Stomach (tissue), 9 donors: ENCODE data around the gene TP73. TPM values are rescaled to one million over a fixed set of nuclear protein-coding genes. Genes with fewer than 3 reads are reported as not detected.

Source experiments
- DNase-seq, 2 donors: peaks; one replicate each; pipeline versions ENCODE4 v3.0.0 to v3.0.0-alpha.2; 2013 to 2019
- H3K27ac ChIP-seq, 5 donors: fragments of 200-600 bp in 4 of 5; sonication (generic) in 4 of 5; one replicate each; pipeline ENCODE4 v1.5.1; 2013 to 2019; ENCODE audit warnings: mild to moderate bottlenecking in 1 of 5, moderate library complexity in 1 of 5
- H3K27me3 ChIP-seq, 3 donors: fragments of 200-600 bp; sonication (generic); one replicate each; pipeline ENCODE4 v1.5.1; 2017 to 2019; ENCODE audit warnings: mixed run types in 1 of 3
- H3K36me3 ChIP-seq, 4 donors: fragments of 200-600 bp; sonication (generic); 1 replicate in 3 of 4; 2 replicates in 1 of 4; pipeline ENCODE4 v1.5.1; 2016 to 2019
- H3K4me1 ChIP-seq, 4 donors: fragments of 200-600 bp; sonication (generic); one replicate each; pipeline ENCODE4 v1.5.1; 2016 to 2019
- H3K4me3 ChIP-seq, 4 donors: fragments of 200-600 bp; sonication (generic) in 3 of 4; one replicate each; pipeline ENCODE4 v1.5.1; 2016 to 2019; ENCODE audit warnings: mild to moderate bottlenecking in 1 of 4
- H3K9me3 ChIP-seq, 4 donors: fragments of 200-600 bp; sonication (generic); one replicate each; pipeline ENCODE4 v1.5.1; 2016 to 2019
- CTCF ChIP-seq, 7 experiments: fragments of 450-650 bp in 4 of 7; fragments of 200-600 bp in 3 of 7; sonication (generic) in 3 of 7; IDR thresholded peaks; one replicate each; pipeline ENCODE4 v1.5.1; 2016 to 2019; ENCODE audit warnings: antibody characterized with exemption in 7 of 7, control low read depth in 2 of 7, mild to moderate bottlenecking in 1 of 7
- EP300 ChIP-seq: sonication (generic); formaldehyde crosslinking; IDR thresholded peaks from one replicate; pipeline ENCODE4 v1.6.1; 2017; ENCODE audit warnings: antibody characterized with exemption
- POLR2A ChIP-seq, 4 donors: fragments of 450-650 bp; IDR thresholded peaks; one replicate each; pipeline ENCODE4 v1.6.1; 2016; ENCODE audit warnings: antibody characterized with exemption in 4 of 4, control low read depth in 2 of 4, mild to moderate bottlenecking in 1 of 4, moderate library complexity in 1 of 4
- POLR2AphosphoS5 ChIP-seq, 3 donors: sonication (generic); formaldehyde crosslinking; IDR thresholded peaks; one replicate each; pipeline ENCODE4 v1.6.1; 2016; ENCODE audit warnings: antibody characterized with exemption in 3 of 3
- WGBS, 5 donors: extraction: QIAGEN DNeasy Blood & Tissue Kit in 3 of 5; methylation state at CpG; one replicate each; pipeline versions ENCODE4 v1.1.5 to v1.1.7; 2013 to 2018; 5-methylcytosine and 5-hydroxymethylcytosine counted together
- intact Hi-C: fragments of 100-400 bp; cut with DNase I; formaldehyde crosslinking; loops from one replicate; pipeline ENCODE4 v1.15.1; 2023; ENCODE audit warnings: low total_unique reads
- polyA plus RNA-seq, 3 donors: library from polyadenylated mRNA; stranded (reverse); fragments of 200-250 nt; gene quantifications; one replicate each; pipeline ENCODE4 v1.2.3, GENCODE V29; 2013
- total RNA-seq, 5 donors: library from RNA; depleted of rRNA; stranded (reverse); fragments of >200 nt; gene quantifications; one replicate each; pipeline versions ENCODE4 v1.1.0 to v1.2.3, GENCODE V29; 2014 to 2016
- donor health status: healthy with polysubstance abuse.
- donor health status: Bipolar disorder and iron deficiency.
- donor health status: healthy.

Gene TP73
- total and polyA plus RNA-seq, 8 donors: 0.25 to 9.8 (median 1.4) TPM; not detected in 4

- no peak overlapping the region for H3K4me3 ChIP-seq
- intact Hi-C loops: no loop called here
- peaks cover 27 to 92% (median 92%) of the 10 kb centered on the region in 4 donors for H3K36me3 ChIP-seq
- no peak for DNase-seq
- no peaks in the 10 kb centered on the region for H3K9me3 ChIP-seq
- whole genome bisulfite sequencing, 5 donors: 90 to 95% (median 95%) methylated on average over 10 to 23 of the region's 23 CpGs
- H3K27ac ChIP-seq: no peak overlapping the region
- H3K27me3 ChIP-seq: no peaks in the 10 kb centered on the region
- no peaks in the 10 kb centered on the region for H3K4me1 ChIP-seq
- no peak for TF ChIP-seq POLR2A (IDR thresholded peaks at IDR 0.05)
- TF ChIP-seq CTCF (IDR thresholded peaks at IDR 0.05): no peak
- TF ChIP-seq POLR2AphosphoS5 (IDR thresholded peaks at IDR 0.05): no peak
- TF ChIP-seq EP300: no peak
Measured at GRCh38 chr1:3639397-3639911, 12.9 kb upstream of the TP73 start.

DNA sequence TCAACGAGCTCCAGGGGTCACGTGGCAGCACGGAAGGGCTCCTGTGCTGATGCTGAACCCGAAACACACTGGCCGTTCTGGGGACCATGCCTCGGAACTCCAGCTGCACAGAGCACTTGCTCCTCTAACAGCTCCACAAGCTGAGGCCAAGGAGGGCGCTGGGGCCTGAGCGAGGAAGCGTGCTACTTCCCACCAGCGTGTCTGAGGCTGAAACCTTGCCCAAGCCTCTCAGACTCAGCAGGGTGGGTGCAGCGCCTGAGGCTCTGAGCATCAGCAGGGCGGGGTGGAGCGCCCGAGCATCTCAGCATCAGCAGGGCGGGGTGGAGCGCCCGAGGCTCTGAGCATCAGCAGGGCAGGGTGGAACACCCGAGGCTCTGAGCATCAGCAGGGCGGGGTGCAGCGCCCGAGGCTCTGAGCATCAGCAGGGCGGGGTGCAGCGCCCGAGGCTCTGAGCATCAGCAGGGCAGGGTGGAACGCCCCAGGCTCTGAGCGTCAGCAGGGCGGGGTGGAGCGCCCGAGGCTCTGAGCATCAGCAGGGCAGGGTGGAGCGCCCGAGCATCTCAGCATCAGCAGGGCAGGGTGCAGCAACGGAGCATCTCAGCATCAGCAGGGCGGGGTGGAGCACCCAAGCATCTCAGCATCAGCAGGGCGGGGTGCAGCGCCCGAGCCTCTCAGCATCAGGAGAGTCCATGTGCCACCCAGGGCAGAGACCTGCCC lies 12.0 kb upstream of the TP73 start:
- no peak for DNase-seq
- no peaks in the 10 kb centered on the region for H3K27me3 ChIP-seq
- intact Hi-C loops: no loop called here
- H3K4me1 ChIP-seq: no peaks in the 10 kb centered on the region
- H3K27ac ChIP-seq: no peak overlapping the region
- 83 to 94% (median 88%) methylated on average over 7 to 36 of the region's 36 CpGs for whole genome bisulfite sequencing, 5 donors
- TF ChIP-seq POLR2AphosphoS5 (IDR thresholded peaks at IDR 0.05) (no peak), POLR2A (IDR thresholded peaks at IDR 0.05) (no peak), EP300 (no peak), CTCF (IDR thresholded peaks at IDR 0.05) (no peak)
- peaks cover 20 to 92% (median 92%) of the 10 kb centered on the region in 4 donors for H3K36me3 ChIP-seq
- no peak overlapping the region for H3K4me3 ChIP-seq
- H3K9me3 ChIP-seq: no peaks in the 10 kb centered on the region

DNA sequence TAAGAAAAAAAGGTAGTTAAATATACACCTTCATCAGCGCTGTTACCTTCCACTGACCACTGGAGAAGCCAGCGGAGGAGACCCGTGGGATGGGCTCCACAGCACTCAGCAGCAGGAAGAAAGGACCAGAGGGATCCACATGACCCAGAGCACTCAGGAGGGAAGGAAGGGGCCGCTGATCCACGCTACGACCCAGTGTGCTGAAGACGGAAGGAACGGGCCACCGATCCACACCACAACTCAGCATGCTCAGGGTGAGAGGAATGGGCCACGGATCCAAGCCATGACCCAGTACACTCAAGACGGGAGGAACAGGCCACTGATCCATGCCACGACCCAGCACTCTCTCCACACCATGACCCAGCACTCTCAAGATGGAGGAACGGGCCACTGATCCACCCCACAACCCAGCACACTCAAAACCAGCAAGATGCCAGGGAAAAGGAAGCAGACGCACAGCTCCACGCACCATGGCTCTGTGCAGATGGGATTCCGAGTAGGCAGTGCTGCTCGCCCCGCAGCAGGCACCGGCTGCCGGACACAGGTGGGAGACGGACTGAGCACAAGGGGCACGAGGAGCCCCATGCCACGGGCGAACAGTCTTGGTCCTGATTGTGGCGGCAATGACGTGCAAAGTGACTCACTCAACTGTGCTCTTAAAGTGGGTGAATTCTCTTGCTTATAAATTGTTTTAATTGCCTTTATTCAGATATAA lies 11.1 kb upstream of the TP73 start:
- WGBS, 5 donors: 90 to 96% (median 95%) methylated on average over 25 to 26 of the region's 26 CpGs
- no peak overlapping the region for H3K4me3 ChIP-seq
- peaks cover 16 to 92% (median 92%) of the 10 kb centered on the region in 4 donors for H3K36me3 ChIP-seq
- H3K27me3 ChIP-seq: no peaks in the 10 kb centered on the region
- no peak overlapping the region for H3K27ac ChIP-seq
- no peak for DNase-seq
- TF ChIP-seq POLR2AphosphoS5 (IDR thresholded peaks at IDR 0.05) (no peak), EP300 (no peak)
- H3K4me1 ChIP-seq: no peaks in the 10 kb centered on the region
- intact Hi-C loops: no loop called here
- no peaks in the 10 kb centered on the region for H3K9me3 ChIP-seq

DNA sequence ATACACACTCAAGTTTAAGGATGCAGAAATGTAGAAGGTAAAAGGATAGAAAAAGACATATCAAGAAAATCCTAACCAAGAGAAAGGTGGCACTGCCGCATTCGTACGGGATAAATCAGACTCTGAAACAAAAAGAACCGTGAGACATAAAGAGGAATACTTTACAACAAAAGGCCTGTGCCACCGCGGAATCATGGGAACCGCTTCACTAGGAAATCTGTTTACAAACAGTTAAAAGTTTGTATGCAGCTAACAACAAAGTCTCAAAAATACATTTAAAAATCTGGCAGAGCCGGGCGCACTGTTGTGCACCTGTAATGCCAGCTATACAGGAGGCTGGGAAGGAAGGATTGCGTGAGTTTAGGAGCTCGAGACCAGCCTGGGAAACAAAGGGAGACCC lies 10.5 kb upstream of the TP73 start:
- Histone ChIP-seq H3K4me3 (no peak overlapping the region), H3K27ac (no peak overlapping the region), H3K9me3 (no peaks in the 10 kb centered on the region), H3K27me3 (no peaks in the 10 kb centered on the region), H3K4me1 (no peaks in the 10 kb centered on the region), H3K36me3 (peaks cover 17 to 92% (median 92%) of the 10 kb centered on the region in 4 donors)
- TF ChIP-seq CTCF (IDR thresholded peaks at IDR 0.05) (no peak), EP300 (no peak), POLR2A (IDR thresholded peaks at IDR 0.05) (no peak), POLR2AphosphoS5 (IDR thresholded peaks at IDR 0.05) (no peak)
- intact Hi-C loops: no loop called here
- 94 to 97% (median 97%) methylated on average over 11 of the region's 11 CpGs for WGBS, 5 donors
- no peak for DNase-seq
